Cardiac muscle cell (in vitro differentiated cells and primary cell): Measurements from ENCODE around the gene HS6ST3. TPM values are rescaled to one million over a fixed set of nuclear protein-coding genes. Genes with fewer than 3 reads are reported as not detected.
A peak's percentile ranks its signal among the peaks of the same experiment; 100 is the strongest.
"Not testable (repeated sequence)": the region's sequence is repeated elsewhere in the genome, so short reads cannot be mapped to it uniquely, and the experiment has no call there.

Experiments
- DNase-seq, 2 donors: peaks; one replicate each; pipeline versions ENCODE4 v3.0.0 to v3.0.0-alpha.2; 2010 to 2017; ENCODE audit warnings: low read depth in 1 of 2, low spot score in 1 of 2
- H3K27ac ChIP-seq: fragments of 200-600 bp; sonication (generic); 2 replicates; pipeline ENCODE4 v1.5.1; 2016
- H3K27me3 ChIP-seq: fragments of 200-600 bp; sonication (generic); 2 replicates; pipeline ENCODE4 v1.6.0; 2016; ENCODE audit warnings: control low read depth
- H3K36me3 ChIP-seq: fragments of 200-600 bp; sonication (generic); 2 replicates; pipeline ENCODE4 v1.5.1; 2016; ENCODE audit warnings: control low read depth
- H3K4me1 ChIP-seq: fragments of 200-600 bp; sonication (generic); 2 replicates; pipeline ENCODE4 v1.8.1; 2017; ENCODE audit warnings: low read depth, mild to moderate bottlenecking, mixed run types
- H3K4me3 ChIP-seq: fragments of 200-600 bp; sonication (generic); 2 replicates; pipeline ENCODE4 v1.5.1; 2016; ENCODE audit warnings: mild to moderate bottlenecking
- H3K9me3 ChIP-seq: fragments of 200-600 bp; sonication (generic); 2 replicates; pipeline ENCODE4 v1.5.1; 2017; ENCODE audit warnings: low read depth, mild to moderate bottlenecking, control low read depth
- polyA plus RNA-seq: library from polyadenylated mRNA; unstranded; fragments of >200 nt; fragmentation: Nextera tagmentation; extraction: Ambion mirVana; gene quantifications from 2 replicates; pipeline ENCODE4 v1.2.1, GENCODE V29; 2016
- total RNA-seq: library from RNA; depleted of rRNA; stranded (reverse); fragments of >200 nt; gene quantifications from 2 replicates; pipeline ENCODE4 v1.2.3, GENCODE V29; 2016
- TF ChIP-seq, protein P1 (sequence below): IDR thresholded peaks from 2 replicates; pipeline ENCODE4 v1.5.1; 2012; ENCODE audit warnings: low read depth, mild to moderate bottlenecking, low read length

The HS6ST3 gene
- total and polyA plus RNA-seq, 2 experiments from 2014 or later: 0.38 to 0.39 TPM

DNA sequence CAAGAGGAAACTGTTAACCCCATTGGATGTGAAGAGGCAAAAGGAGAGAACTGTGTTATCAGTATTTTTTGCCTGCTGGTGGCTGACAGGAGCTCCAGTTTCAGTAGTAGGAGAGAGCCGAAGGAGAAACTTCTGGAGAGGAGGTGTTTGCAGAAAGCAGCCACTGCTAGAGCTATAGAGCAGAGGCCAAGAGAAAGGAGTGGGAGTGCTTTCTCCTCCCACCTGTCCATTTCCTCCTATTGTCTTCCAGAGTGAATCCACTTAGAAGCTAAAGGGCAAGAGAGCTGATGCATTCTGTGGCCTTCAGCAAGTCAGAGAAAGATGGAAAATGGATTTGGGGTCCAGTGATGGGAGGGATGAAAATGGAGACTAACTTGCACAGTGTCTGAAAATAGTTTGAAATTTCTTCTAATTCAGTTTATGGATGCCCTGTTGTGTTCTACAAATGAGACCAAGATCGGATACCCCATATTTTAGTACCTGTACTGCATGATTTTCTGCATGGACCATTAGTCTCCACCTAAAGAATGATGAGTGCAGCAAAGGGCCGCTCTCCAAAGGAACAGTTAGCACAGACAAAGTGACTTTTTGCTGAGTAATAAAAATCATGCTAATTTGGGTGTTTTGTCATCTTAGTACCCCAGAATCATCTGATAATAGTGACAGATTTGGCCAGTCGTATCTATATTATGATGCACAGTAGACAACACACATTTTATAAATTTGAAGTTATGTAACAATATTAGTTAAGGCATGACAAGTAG is 10.7 kb downstream of the HS6ST3 start:
- H3K9me3 ChIP-seq: no peaks in the 10 kb centered on the region
- H3K27me3 ChIP-seq: peaks cover 7% of the 10 kb centered on the region
- H3K4me1 ChIP-seq: no peaks in the 10 kb centered on the region
- no peak overlapping the region for H3K27ac ChIP-seq
- no peaks in the 10 kb centered on the region for H3K36me3 ChIP-seq
- H3K4me3 ChIP-seq: no peak overlapping the region
- TF ChIP-seq, protein P1, sequence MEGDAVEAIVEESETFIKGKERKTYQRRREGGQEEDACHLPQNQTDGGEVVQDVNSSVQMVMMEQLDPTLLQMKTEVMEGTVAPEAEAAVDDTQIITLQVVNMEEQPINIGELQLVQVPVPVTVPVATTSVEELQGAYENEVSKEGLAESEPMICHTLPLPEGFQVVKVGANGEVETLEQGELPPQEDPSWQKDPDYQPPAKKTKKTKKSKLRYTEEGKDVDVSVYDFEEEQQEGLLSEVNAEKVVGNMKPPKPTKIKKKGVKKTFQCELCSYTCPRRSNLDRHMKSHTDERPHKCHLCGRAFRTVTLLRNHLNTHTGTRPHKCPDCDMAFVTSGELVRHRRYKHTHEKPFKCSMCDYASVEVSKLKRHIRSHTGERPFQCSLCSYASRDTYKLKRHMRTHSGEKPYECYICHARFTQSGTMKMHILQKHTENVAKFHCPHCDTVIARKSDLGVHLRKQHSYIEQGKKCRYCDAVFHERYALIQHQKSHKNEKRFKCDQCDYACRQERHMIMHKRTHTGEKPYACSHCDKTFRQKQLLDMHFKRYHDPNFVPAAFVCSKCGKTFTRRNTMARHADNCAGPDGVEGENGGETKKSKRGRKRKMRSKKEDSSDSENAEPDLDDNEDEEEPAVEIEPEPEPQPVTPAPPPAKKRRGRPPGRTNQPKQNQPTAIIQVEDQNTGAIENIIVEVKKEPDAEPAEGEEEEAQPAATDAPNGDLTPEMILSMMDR: no peak
- DNase-seq: peak in 1 of 2 donors; percentile 13

DNA sequence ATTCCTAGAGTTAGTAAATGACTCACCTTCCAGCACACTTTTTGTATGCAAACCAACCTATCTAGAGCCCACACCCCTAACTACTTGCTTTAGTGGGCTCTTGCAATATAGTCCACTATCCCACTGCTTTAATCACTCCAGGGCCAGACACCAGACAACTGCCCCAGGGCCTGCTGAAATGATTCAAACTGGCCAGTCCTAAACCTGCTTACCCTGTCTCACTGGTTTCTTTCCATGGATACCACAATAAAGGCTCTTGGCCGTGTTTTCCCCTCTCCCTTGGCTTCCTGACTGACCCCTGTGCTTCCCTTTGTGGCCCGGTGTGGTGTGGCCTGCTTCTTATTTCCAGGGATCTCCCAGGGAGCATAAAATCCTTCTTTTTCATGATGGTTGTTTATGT is 14.6 kb downstream of the HS6ST3 start:
- Histone ChIP-seq H3K27me3 (no peaks in the 10 kb centered on the region), H3K4me3 (no peak overlapping the region), H3K4me1 (no peaks in the 10 kb centered on the region), H3K36me3 (no peaks in the 10 kb centered on the region), H3K9me3 (no peaks in the 10 kb centered on the region), H3K27ac (no peak overlapping the region)
- TF ChIP-seq, protein P1: no peak
- no peak for DNase-seq

DNA sequence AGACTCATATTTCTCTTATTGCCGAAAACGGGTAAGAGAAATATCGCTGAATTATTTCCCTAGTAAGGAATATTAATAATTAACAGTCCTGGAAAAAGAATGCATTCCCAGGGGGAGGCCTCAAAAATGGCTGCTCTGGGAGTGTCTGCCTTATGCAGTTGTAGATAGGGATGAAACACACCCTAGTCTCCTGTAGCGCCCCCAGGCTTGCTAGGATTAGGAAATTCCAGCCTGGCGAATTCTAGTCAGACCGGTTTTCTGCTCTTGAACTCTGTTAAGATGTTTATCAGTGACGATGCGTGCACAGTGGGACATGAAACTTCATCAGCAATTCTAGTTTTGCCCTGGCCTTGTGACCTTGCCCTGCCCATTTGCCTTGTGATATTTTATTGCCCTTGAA is 18.2 kb downstream of the HS6ST3 start:
- H3K4me3 ChIP-seq, H3K36me3 ChIP-seq, H3K9me3 ChIP-seq, H3K27me3 ChIP-seq, H3K27ac ChIP-seq, H3K4me1 ChIP-seq, DNase-seq: not testable (repeated sequence)

DNA sequence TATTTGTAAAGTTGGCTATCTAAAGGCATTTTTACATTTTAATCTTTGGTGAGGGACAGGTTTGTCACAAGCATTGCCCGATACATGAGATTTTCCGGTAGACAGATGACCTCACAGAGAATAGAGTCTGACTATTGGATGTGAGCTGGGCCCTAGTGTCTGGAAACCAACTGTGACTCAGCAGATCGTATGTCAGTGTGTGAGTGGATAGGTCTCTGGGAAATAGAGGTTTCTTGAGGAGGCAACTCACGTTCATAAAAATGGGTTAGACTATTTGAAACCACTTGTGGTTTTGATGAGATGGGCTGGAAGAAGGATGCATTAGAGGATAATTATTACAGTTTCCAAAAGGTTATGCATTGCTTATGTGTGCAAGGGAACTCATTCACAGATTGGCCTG is 19.2 kb downstream of the HS6ST3 start:
- no peak overlapping the region for H3K27ac ChIP-seq
- H3K27me3 ChIP-seq: no peaks in the 10 kb centered on the region
- no peak for DNase-seq
- H3K4me1 ChIP-seq: no peaks in the 10 kb centered on the region
- H3K9me3 ChIP-seq: no peaks in the 10 kb centered on the region
- H3K4me3 ChIP-seq: no peak overlapping the region
- TF ChIP-seq, protein P1: no peak
- no peaks in the 10 kb centered on the region for H3K36me3 ChIP-seq

DNA sequence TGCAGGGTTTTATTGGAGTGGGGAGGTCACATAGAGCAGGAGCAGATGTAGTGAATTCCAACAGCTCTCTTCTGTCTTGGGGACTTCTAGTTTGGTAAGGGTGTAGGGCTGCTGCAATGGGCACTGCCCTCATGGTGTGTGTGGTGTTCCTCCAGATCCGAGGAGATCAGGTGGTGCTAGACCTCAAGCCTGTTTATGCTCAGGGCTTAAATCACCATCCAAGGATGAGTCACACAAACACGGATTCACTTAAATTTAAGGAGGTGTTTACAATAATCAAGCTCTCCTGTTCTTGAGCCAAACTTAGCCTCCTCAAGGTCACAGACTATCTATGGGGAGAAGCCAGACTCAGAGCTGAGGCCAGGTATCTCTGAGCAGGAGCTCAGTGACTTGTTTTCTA is 23.0 kb downstream of the HS6ST3 start:
- Histone ChIP-seq H3K27me3 (no peaks in the 10 kb centered on the region), H3K9me3 (no peaks in the 10 kb centered on the region), H3K27ac (no peak overlapping the region), H3K36me3 (no peaks in the 10 kb centered on the region), H3K4me3 (no peak overlapping the region), H3K4me1 (no peaks in the 10 kb centered on the region)
- TF ChIP-seq, protein P1: no peak
- DNase-seq: no peak

DNA sequence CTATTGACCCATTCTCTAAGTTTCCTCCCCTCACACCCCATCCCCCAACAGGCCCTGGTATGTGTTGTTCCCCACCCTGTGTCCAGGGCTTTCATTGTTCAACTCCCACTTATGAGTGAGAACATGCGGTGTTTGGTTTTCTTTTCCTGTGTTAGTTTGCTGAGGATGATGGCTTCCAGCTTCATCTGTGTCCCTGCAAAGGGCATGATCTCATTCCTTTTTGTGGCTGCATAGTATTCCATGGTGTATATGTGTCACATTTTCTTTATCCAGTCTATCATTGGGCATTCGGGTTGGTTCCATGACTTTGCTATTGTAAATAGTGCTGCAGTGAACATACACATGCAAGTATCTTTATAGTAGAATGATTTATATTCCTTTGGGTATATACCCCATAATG is 25.5 kb downstream of the HS6ST3 start:
- H3K36me3 ChIP-seq, H3K9me3 ChIP-seq, H3K4me1 ChIP-seq, H3K27ac ChIP-seq, H3K4me3 ChIP-seq, H3K27me3 ChIP-seq, DNase-seq: not testable (repeated sequence)
